WTC11 (cell line): ENCODE measurements around the gene MAP6D1. TPM values are rescaled to one million over a fixed set of nuclear protein-coding genes. Genes with fewer than 3 reads are reported as not detected.

Source experiments
- ATAC-seq: fragments of 200-7000 bp; cut with Tn5 transposase; 2 replicates; pipeline ENCODE4 v1.10.0; 2021; ENCODE audit warnings: mild to moderate bottlenecking, moderate library complexity
- CTCF ChIA-PET: fragments of 300-600 bp; sonication (Branson Sonifier 250); formaldehyde crosslinking; loops from one replicate; lab custom pipeline; 2021; ENCODE audit warnings: antibody characterized with exemption; lab: Charles Lee
- POLR2A ChIA-PET: fragments of 350-600 bp; sonication (Branson Sonifier 250); formaldehyde crosslinking; loops from one replicate; lab custom pipeline; 2021; ENCODE audit warnings: antibody characterized with exemption; lab: Charles Lee
- DNase-seq: peaks from one replicate; pipeline ENCODE4 v3.0.0; 2021; ENCODE audit warnings: low spot score
- H3K27ac Mint-ChIP-seq: 2 replicates; pipeline ENCODE4 v1.8.0; 2021; ENCODE audit warnings: mixed read lengths
- H3K27me3 Mint-ChIP-seq: 2 replicates; pipeline ENCODE4 v1.8.0; 2021; ENCODE audit warnings: low read depth, mild to moderate bottlenecking, moderate library complexity, mixed read lengths
- H3K36me3 Mint-ChIP-seq: 2 replicates; pipeline ENCODE4 v1.8.0; 2021; ENCODE audit warnings: mixed read lengths
- H3K4me1 Mint-ChIP-seq: 2 replicates; pipeline ENCODE4 v1.8.0; 2022; ENCODE audit warnings: mixed read lengths
- H3K4me3 Mint-ChIP-seq: 2 replicates; pipeline ENCODE4 v1.8.0; 2021; ENCODE audit warnings: mild to moderate bottlenecking, moderate library complexity, mixed read lengths
- H3K9me3 Mint-ChIP-seq: 2 replicates; pipeline ENCODE4 v1.8.0; 2021; ENCODE audit warnings: mixed read lengths
- FOXJ3 ChIP-seq: sonication (generic); formaldehyde crosslinking; IDR thresholded peaks from 2 replicates; pipeline ENCODE4 v1.9.0; 2021; ENCODE audit warnings: missing genetic modification reagents, mild to moderate bottlenecking, borderline replicate concordance
- JAZF1 ChIP-seq: fragments of 250-450 bp; sonication (Bioruptor Pico); IDR thresholded peaks from 2 replicates; pipeline ENCODE4 v1.9.0; 2021; ENCODE audit warnings: moderate library complexity, mild to moderate bottlenecking, inconsistent platforms
- KAT7 ChIP-seq: sonication (generic); formaldehyde crosslinking; IDR thresholded peaks from 2 replicates; pipeline ENCODE4 v1.8.1; 2023; ENCODE audit warnings: missing genetic modification reagents, mild to moderate bottlenecking, borderline replicate concordance
- MXD4 ChIP-seq: fragments of 250-450 bp; sonication (Bioruptor Pico); IDR thresholded peaks from 2 replicates; pipeline ENCODE4 v1.8.0; 2021; ENCODE audit warnings: mild to moderate bottlenecking, moderate library complexity, borderline replicate concordance
- SMAD3 ChIP-seq: sonication (generic); formaldehyde crosslinking; IDR thresholded peaks from 2 replicates; pipeline ENCODE4 v1.8.0; 2022; ENCODE audit warnings: missing genetic modification reagents, mild to moderate bottlenecking, borderline replicate concordance
- ZBTB21 ChIP-seq: sonication (generic); formaldehyde crosslinking; IDR thresholded peaks from 2 replicates; pipeline ENCODE4 v1.8.1; 2023; ENCODE audit warnings: mild to moderate bottlenecking, missing genetic modification reagents, borderline replicate concordance
- ZNF232 ChIP-seq: sonication (generic); formaldehyde crosslinking; IDR thresholded peaks from 2 replicates; pipeline ENCODE4 v1.8.0; 2022; ENCODE audit warnings: mild to moderate bottlenecking, missing genetic modification reagents
- total RNA-seq: library from RNA; stranded (reverse); gene quantifications from 3 replicates; pipeline ENCODE4 v1.2.3, GENCODE V29; 2021
- TF ChIP-seq, protein P1 (sequence below): sonication (generic); formaldehyde crosslinking; IDR thresholded peaks from 2 replicates; pipeline ENCODE4 v1.8.0; 2022; ENCODE audit warnings: mild to moderate bottlenecking, missing genetic modification reagents
- TF ChIP-seq, protein P2 (sequence below): fragments of 250-450 bp; sonication (Bioruptor Pico); IDR thresholded peaks from 2 replicates; pipeline ENCODE4 v1.9.0; 2021; ENCODE audit warnings: mild to moderate bottlenecking, borderline replicate concordance
- TF ChIP-seq, protein P3 (sequence below): fragments of 250-450 bp; sonication (Bioruptor Pico); conservative IDR thresholded peaks from 2 replicates; pipeline ENCODE4 v1.9.0; 2021; ENCODE audit warnings: mild to moderate bottlenecking
- TF ChIP-seq, protein P4 (sequence below): fragments of 200-600 bp; IDR thresholded peaks from 2 replicates; pipeline ENCODE4 v1.8.0; 2022; ENCODE audit warnings: antibody characterized with exemption
- TF ChIP-seq, protein P5 (sequence below): sonication (generic); formaldehyde crosslinking; IDR thresholded peaks from 2 replicates; pipeline ENCODE4 v1.8.1; 2022; ENCODE audit warnings: low read depth, mild to moderate bottlenecking, moderate library complexity, missing genetic modification reagents, borderline replicate concordance
- TF ChIP-seq, protein P6 (sequence below): fragments of 250-450 bp; sonication (Bioruptor Pico); IDR thresholded peaks from 2 replicates; pipeline ENCODE4 v1.9.0; 2021; ENCODE audit warnings: moderate library complexity, mild to moderate bottlenecking, inconsistent platforms, borderline replicate concordance

MAP6D1 gene
- total RNA-seq, 1 experiment from 2014 or later: 6.3 TPM

DNA sequence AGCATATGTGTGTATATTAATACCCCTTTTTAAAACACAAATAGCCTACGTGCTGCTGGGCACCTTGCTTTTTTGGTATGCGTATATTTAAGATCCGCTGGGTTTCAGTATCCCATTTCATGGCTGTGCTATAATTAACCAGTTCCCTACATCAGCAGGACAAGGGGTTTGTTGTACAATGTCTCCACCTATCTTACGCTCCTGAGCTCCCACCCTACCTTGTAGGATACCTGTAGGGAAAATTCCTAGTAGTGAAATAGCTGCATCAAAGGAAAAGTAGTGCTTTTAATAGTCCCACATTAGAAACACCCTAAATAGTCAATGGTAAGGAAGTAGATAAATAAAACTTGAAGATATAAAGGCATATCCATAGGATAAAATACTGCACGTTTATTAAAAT lies 1.4 kb downstream of the MAP6D1 start:
- POLR2A ChIA-PET: no interaction called here
- H3K27me3 Mint-ChIP-seq: peaks cover 12% of the 10 kb centered on the region
- no peaks in the 10 kb centered on the region for H3K9me3 Mint-ChIP-seq
- TF ChIP-seq ZNF232 (CRISPR knock-in tag): no peak
- peaks cover 27% of the 10 kb centered on the region for H3K4me1 Mint-ChIP-seq
- H3K4me3 Mint-ChIP-seq: peak overlapping the region; percentile 73
- CTCF ChIA-PET: interaction anchor here (0.5 to 3.9 kb wide), 9 partner anchors 9 to 464 kb away, joined by 3 to 23 read pairs (median 4); partner anchors contain the start of genes MCF2L2 and PARL
- no peak overlapping the region for H3K27ac Mint-ChIP-seq
- DNase-seq: peak; percentile 5
- ATAC-seq: no peak
- no peaks in the 10 kb centered on the region; the same call in 1 of the 2 replicates for H3K36me3 Mint-ChIP-seq

DNA sequence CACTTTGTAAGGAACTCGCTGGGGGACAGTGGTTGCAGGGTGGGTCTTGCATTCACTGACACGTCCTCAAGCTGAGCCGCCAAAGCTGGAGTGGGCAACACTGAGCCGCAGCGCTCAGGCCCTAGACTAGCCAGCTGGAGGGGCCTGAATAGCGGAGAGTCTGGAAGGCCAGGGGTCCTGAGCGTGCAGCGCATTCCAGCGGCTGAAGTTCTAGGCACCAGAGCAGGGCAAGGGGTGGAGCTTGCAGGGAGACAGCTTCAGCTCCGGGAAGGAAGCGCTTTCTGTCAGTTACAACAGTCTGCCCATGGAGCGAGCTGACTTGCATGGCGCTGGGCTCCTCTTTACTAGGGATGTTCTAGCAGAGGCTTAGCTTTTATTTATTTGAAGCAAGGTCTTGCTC lies 2.7 kb downstream of the MAP6D1 start:
- Mint-ChIP-seq H3K36me3 (no peaks in the 10 kb centered on the region), H3K4me1 (peaks cover 27% of the 10 kb centered on the region), H3K27me3 (peaks cover 12% of the 10 kb centered on the region), H3K9me3 (no peaks in the 10 kb centered on the region), H3K4me3 (no peak overlapping the region), H3K27ac (no peak overlapping the region)
- DNase-seq: peak; percentile 40
- TF ChIP-seq MXD4: no peak
- TF ChIP-seq, protein P1, sequence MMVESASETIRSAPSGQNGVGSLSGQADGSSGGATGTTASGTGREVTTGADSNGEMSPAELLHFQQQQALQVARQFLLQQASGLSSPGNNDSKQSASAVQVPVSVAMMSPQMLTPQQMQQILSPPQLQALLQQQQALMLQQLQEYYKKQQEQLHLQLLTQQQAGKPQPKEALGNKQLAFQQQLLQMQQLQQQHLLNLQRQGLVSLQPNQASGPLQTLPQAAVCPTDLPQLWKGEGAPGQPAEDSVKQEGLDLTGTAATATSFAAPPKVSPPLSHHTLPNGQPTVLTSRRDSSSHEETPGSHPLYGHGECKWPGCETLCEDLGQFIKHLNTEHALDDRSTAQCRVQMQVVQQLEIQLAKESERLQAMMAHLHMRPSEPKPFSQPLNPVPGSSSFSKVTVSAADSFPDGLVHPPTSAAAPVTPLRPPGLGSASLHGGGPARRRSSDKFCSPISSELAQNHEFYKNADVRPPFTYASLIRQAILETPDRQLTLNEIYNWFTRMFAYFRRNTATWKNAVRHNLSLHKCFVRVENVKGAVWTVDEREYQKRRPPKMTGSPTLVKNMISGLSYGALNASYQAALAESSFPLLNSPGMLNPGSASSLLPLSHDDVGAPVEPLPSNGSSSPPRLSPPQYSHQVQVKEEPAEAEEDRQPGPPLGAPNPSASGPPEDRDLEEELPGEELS (CRISPR knock-in tag): no peak
- no peak for TF ChIP-seq ZBTB21 (CRISPR knock-in tag)
- TF ChIP-seq SMAD3 (CRISPR knock-in tag): no peak
- TF ChIP-seq KAT7 (CRISPR knock-in tag): no peak
- TF ChIP-seq, protein P2, sequence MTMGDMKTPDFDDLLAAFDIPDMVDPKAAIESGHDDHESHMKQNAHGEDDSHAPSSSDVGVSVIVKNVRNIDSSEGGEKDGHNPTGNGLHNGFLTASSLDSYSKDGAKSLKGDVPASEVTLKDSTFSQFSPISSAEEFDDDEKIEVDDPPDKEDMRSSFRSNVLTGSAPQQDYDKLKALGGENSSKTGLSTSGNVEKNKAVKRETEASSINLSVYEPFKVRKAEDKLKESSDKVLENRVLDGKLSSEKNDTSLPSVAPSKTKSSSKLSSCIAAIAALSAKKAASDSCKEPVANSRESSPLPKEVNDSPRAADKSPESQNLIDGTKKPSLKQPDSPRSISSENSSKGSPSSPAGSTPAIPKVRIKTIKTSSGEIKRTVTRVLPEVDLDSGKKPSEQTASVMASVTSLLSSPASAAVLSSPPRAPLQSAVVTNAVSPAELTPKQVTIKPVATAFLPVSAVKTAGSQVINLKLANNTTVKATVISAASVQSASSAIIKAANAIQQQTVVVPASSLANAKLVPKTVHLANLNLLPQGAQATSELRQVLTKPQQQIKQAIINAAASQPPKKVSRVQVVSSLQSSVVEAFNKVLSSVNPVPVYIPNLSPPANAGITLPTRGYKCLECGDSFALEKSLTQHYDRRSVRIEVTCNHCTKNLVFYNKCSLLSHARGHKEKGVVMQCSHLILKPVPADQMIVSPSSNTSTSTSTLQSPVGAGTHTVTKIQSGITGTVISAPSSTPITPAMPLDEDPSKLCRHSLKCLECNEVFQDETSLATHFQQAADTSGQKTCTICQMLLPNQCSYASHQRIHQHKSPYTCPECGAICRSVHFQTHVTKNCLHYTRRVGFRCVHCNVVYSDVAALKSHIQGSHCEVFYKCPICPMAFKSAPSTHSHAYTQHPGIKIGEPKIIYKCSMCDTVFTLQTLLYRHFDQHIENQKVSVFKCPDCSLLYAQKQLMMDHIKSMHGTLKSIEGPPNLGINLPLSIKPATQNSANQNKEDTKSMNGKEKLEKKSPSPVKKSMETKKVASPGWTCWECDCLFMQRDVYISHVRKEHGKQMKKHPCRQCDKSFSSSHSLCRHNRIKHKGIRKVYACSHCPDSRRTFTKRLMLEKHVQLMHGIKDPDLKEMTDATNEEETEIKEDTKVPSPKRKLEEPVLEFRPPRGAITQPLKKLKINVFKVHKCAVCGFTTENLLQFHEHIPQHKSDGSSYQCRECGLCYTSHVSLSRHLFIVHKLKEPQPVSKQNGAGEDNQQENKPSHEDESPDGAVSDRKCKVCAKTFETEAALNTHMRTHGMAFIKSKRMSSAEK (CRISPR knock-in tag): no peak
- TF ChIP-seq, protein P3, sequence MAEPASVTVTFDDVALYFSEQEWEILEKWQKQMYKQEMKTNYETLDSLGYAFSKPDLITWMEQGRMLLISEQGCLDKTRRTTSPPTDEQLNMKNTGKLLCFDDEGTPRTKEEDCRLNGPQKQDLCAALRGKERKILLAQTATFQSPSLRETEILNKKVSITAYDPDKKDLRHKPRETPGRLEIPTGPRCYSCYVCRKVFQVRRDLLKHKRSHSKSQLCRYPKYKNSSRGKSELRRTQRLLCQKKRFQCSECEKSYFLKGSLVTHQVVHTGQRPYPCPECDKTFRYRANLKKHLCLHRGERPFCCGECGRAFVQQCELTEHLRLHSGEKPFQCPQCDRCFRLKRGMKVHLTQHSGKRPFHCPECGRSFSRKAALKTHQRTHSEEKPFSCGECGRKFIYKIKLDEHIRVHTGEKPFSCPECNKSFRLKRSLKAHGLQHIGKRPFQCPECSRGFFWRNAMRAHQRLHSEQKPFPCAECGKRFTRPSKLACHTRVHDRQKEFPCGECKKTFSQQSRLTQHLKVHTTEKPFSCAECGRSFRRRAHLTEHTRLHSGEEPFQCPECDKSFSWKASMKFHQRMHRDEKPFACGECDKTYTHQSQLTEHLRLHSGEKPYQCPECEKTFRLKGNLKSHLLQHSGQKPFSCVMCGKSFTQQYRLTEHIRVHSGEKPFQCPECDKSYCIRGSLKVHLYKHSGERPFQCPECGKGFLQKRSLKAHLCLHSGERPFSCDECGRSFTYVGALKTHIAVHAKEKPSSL: no peak
- TF ChIP-seq, protein P4, sequence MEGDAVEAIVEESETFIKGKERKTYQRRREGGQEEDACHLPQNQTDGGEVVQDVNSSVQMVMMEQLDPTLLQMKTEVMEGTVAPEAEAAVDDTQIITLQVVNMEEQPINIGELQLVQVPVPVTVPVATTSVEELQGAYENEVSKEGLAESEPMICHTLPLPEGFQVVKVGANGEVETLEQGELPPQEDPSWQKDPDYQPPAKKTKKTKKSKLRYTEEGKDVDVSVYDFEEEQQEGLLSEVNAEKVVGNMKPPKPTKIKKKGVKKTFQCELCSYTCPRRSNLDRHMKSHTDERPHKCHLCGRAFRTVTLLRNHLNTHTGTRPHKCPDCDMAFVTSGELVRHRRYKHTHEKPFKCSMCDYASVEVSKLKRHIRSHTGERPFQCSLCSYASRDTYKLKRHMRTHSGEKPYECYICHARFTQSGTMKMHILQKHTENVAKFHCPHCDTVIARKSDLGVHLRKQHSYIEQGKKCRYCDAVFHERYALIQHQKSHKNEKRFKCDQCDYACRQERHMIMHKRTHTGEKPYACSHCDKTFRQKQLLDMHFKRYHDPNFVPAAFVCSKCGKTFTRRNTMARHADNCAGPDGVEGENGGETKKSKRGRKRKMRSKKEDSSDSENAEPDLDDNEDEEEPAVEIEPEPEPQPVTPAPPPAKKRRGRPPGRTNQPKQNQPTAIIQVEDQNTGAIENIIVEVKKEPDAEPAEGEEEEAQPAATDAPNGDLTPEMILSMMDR: no peak
- CTCF ChIA-PET: interaction anchor here (0.5 to 3.4 kb wide), 4 partner anchors 27 to 343 kb away, joined by 4 to 12 read pairs (median 5); partner anchors contain the start of gene PARL
- POLR2A ChIA-PET: no interaction called here
- ATAC-seq: 0 out of 2 replicates have a peak, but pooled peaks have one; percentile 5

DNA sequence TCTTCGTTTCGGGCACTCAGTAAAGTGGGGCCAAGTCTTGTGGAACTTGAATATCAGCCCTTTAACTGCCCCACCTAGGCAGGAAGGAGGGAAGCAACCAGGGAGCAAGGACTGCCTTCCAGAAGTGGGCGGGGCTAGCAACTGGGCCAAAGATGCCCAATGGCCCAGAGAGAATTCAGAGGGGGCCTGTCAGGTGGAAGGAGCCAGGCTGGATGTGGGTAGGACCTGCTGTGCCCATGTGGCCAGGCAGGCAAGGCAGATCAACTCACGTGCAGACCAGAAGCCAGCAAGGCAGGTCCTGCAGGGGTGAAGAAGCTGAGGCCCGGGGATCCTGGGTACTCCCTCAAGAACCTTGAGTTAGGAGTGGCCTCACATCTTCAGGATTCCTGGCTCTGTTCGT lies 5.5 kb downstream of the MAP6D1 start:
- DNase-seq: peak; percentile 32
- POLR2A ChIA-PET: no interaction called here
- no peak overlapping the region for H3K27ac Mint-ChIP-seq

More for the DNA sequence above, 5.5 kb downstream of the MAP6D1 start:
- no peak for TF ChIP-seq JAZF1
- TF ChIP-seq, protein P5, sequence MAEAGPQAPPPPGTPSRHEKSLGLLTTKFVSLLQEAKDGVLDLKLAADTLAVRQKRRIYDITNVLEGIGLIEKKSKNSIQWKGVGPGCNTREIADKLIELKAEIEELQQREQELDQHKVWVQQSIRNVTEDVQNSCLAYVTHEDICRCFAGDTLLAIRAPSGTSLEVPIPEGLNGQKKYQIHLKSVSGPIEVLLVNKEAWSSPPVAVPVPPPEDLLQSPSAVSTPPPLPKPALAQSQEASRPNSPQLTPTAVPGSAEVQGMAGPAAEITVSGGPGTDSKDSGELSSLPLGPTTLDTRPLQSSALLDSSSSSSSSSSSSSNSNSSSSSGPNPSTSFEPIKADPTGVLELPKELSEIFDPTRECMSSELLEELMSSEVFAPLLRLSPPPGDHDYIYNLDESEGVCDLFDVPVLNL (CRISPR knock-in tag): no peak
- TF ChIP-seq, protein P6, sequence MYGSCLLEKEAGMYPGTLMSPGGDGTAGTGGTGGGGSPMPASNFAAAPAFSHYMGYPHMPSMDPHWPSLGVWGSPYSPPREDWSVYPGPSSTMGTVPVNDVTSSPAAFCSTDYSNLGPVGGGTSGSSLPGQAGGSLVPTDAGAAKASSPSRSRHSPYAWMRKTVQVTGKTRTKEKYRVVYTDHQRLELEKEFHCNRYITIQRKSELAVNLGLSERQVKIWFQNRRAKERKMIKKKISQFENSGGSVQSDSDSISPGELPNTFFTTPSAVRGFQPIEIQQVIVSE (CRISPR knock-in tag): no peak
- TF ChIP-seq FOXJ3: no peak
- TF ChIP-seq, all 79 proteins: peak for 0
- CTCF ChIA-PET: no interaction called here
- peaks cover 15% of the 10 kb centered on the region for H3K36me3 Mint-ChIP-seq
- peaks cover 12% of the 10 kb centered on the region for H3K27me3 Mint-ChIP-seq
- peak; percentile 12 for ATAC-seq
- H3K4me1 Mint-ChIP-seq: peaks cover 14% of the 10 kb centered on the region
- no peaks in the 10 kb centered on the region for H3K9me3 Mint-ChIP-seq
- H3K4me3 Mint-ChIP-seq: no peak overlapping the region
